Cardiac fibroblast (primary cell): Measurements from ENCODE around the gene ATRX.
"Not testable (repeated sequence)": the region's sequence is repeated elsewhere in the genome, so short reads cannot be mapped to it uniquely, and the experiment has no call there.

ENCODE experiments used
- DNase-seq, 2 donors: peaks; one replicate each; pipeline versions ENCODE4 v3.0.0 to v3.0.0-alpha.2; 2010; ENCODE audit warnings: low read depth in 2 of 2
- H3K4me3 ChIP-seq, 2 donors: replicated peaks in 1 of 2; 1 replicate in 1 of 2; 2 replicates in 1 of 2; pipeline ENCODE4 v1.5.1; 2011; ENCODE audit warnings: low read depth in 2 of 2, low read length in 2 of 2, mild to moderate bottlenecking in 2 of 2, moderate library complexity in 1 of 2
- TF ChIP-seq, protein P1 (sequence below): IDR thresholded peaks from one replicate; pipeline ENCODE4 v1.5.1; 2011; ENCODE audit warnings: low read depth, mild to moderate bottlenecking, low read length, inconsistent platforms

The ATRX gene, protein sequence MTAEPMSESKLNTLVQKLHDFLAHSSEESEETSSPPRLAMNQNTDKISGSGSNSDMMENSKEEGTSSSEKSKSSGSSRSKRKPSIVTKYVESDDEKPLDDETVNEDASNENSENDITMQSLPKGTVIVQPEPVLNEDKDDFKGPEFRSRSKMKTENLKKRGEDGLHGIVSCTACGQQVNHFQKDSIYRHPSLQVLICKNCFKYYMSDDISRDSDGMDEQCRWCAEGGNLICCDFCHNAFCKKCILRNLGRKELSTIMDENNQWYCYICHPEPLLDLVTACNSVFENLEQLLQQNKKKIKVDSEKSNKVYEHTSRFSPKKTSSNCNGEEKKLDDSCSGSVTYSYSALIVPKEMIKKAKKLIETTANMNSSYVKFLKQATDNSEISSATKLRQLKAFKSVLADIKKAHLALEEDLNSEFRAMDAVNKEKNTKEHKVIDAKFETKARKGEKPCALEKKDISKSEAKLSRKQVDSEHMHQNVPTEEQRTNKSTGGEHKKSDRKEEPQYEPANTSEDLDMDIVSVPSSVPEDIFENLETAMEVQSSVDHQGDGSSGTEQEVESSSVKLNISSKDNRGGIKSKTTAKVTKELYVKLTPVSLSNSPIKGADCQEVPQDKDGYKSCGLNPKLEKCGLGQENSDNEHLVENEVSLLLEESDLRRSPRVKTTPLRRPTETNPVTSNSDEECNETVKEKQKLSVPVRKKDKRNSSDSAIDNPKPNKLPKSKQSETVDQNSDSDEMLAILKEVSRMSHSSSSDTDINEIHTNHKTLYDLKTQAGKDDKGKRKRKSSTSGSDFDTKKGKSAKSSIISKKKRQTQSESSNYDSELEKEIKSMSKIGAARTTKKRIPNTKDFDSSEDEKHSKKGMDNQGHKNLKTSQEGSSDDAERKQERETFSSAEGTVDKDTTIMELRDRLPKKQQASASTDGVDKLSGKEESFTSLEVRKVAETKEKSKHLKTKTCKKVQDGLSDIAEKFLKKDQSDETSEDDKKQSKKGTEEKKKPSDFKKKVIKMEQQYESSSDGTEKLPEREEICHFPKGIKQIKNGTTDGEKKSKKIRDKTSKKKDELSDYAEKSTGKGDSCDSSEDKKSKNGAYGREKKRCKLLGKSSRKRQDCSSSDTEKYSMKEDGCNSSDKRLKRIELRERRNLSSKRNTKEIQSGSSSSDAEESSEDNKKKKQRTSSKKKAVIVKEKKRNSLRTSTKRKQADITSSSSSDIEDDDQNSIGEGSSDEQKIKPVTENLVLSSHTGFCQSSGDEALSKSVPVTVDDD (N-terminal part only)

DNA sequence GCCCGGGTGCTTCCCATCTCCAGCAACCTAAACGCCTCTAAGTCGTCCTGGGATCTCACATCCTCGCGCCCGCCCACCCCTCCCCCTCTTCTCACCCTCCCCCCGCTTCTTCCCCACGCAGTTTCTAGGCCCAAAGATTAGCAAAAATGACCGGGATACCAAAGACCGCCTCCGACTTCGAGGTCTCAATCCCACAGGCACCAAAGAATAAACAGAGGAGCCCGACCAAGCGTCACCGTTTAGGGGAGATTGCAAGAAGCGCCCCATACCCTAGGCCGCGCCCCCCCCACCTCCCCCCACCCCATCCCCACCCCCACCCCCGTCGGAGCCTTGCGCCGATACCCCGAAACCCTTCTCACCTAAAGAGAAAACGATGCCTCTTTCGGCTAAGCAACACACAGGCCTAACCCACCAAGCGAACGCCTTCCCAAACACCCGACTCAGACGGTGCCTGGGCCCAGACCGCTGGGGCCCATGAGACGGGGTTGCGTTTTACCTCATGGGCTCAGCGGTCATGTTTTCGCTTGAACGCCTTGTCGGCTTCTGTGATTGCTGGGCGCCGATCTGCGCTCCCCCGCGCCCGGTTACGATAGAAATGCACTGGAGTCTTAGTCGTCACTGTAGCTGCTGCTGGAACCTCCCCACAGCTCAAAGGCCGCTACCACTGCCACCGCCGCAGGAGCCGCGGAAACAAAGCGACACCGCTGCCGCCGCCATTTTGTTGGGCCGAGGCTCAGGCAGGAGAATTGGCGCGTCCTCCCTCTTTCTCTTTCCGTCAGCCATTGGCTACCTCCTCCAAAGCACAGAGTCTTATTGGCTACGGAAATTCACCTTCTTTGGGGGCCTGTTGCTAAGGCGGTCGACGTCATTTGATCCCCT is at the start of gene ATRX:
TSS of gene ATRX (minus strand) at position 731 of the 879 bp plus-strand sequence. CDS start at position 516, 215 bp downstream.
- peak; percentile 81 to 82 for DNase-seq
- H3K4me3 ChIP-seq = peak within 1 kb of the TSS; percentile 67 to 70
- TF ChIP-seq, protein P1, sequence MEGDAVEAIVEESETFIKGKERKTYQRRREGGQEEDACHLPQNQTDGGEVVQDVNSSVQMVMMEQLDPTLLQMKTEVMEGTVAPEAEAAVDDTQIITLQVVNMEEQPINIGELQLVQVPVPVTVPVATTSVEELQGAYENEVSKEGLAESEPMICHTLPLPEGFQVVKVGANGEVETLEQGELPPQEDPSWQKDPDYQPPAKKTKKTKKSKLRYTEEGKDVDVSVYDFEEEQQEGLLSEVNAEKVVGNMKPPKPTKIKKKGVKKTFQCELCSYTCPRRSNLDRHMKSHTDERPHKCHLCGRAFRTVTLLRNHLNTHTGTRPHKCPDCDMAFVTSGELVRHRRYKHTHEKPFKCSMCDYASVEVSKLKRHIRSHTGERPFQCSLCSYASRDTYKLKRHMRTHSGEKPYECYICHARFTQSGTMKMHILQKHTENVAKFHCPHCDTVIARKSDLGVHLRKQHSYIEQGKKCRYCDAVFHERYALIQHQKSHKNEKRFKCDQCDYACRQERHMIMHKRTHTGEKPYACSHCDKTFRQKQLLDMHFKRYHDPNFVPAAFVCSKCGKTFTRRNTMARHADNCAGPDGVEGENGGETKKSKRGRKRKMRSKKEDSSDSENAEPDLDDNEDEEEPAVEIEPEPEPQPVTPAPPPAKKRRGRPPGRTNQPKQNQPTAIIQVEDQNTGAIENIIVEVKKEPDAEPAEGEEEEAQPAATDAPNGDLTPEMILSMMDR = no peak

DNA sequence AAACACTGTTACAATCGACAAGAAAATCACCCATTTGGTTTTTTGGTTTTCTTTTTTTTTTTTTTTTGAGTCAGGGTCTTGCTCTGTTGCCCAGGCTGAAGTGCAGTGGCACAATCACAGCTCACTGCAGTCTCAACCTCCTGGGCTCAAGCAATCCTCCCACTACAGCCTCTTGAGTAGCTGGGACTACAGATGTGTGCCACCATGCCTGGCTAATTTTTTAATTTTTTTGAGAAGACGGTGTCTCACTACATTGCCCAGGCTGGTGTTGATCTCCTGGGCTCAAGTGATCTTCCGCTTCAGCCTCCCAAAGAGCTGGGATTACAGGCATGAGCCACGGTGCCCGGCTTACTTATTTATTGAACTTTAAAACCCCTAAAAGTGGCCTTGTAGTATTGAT is 45.5 kb upstream of the ATRX start:
- DNase-seq = not testable (repeated sequence)

GRCh38 chrX:77821989-77822388 is 36.0 kb upstream of the ATRX start:
- not testable (repeated sequence) for H3K4me3 ChIP-seq, DNase-seq

More for the DNA sequence above, 45.5 kb upstream of the ATRX start:
- not testable (repeated sequence) for H3K4me3 ChIP-seq

DNA sequence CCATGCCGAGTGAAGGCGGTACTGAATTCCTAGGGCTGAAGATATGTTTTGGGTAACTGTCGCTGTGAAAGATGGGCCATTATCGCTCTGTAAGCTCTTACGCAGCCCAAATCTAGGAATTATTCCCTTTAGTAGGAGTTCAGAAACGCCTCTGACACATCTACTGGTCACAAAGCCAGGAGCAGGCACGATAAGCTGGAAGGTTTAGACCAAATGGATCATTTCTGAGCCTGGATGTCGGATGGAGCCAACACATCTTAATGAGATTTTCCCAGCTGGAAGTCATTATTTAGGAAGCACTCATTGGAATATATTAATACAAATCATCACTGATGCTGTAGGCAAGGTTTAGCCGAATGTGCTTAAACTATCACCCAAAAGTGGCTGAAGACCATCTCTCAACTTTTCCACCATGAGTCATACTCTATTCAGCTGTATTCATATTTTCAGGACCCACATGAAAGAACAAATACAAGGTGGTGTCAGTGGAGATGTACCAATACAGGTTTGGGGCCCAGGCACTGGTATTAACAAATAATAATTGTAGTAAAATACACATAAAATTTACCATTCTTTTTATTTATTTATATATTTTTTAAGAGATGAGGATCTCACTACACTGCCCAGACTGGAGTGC is 34.2 kb upstream of the ATRX start:
- DNase-seq = peak in 1 of 2 donors; percentile 0
- TF ChIP-seq, protein P1 = no peak
- no peak overlapping the region for H3K4me3 ChIP-seq

GRCh38 chrX:77814210-77814609 is 28.2 kb upstream of the ATRX start:
- TF ChIP-seq, protein P1 = no peak
- DNase-seq = no peak
- no peak overlapping the region for H3K4me3 ChIP-seq

GRCh38 chrX:77802201-77802600 is 16.2 kb upstream of the ATRX start:
- H3K4me3 ChIP-seq = no peak overlapping the region
- TF ChIP-seq, protein P1 = no peak
- DNase-seq = no peak
